Body of pancreas (tissue), 4 donors: ENCODE results near the gene RPL32. TPM values are rescaled to one million over a fixed set of nuclear protein-coding genes. Genes with fewer than 3 reads are reported as not detected.

Experiments
- ATAC-seq: fragments of 150-250 bp; one replicate; pipeline ENCODE4 v1.9.1; 2016
- DNase-seq, 4 donors: peaks; one replicate each; pipeline ENCODE4 v3.0.0-alpha.2; 2019
- H3K27ac ChIP-seq, 4 donors: fragments of 200-600 bp; sonication (generic); 1 replicate in 3 of 4; 2 replicates in 1 of 4; pipeline versions ENCODE4 v1.5.1 to v1.6.1; 2016 to 2019; ENCODE audit warnings: mild to moderate bottlenecking in 1 of 4, mixed read lengths in 1 of 4, moderate library complexity in 1 of 4
- H3K27me3 ChIP-seq, 2 donors: fragments of 200-600 bp; sonication (generic); one replicate each; pipeline ENCODE4 v1.6.0; 2016; ENCODE audit warnings: mild to moderate bottlenecking in 1 of 2
- H3K36me3 ChIP-seq, 2 donors: fragments of 200-600 bp; sonication (generic); replicated peaks in 1 of 2; 2 replicates each; pipeline ENCODE4 v1.5.1; 2016; ENCODE audit warnings: low read depth in 2 of 2; ENCODE audit not compliant: insufficient read depth in 1 of 2
- H3K4me1 ChIP-seq: fragments of 200-600 bp; sonication (generic); one replicate; pipeline ENCODE4 v1.6.0; 2016
- H3K4me3 ChIP-seq, 2 donors: fragments of 200-600 bp; sonication (generic); 1 replicate in 1 of 2; 2 replicates in 1 of 2; pipeline ENCODE4 v1.5.1; 2016 to 2019
- H3K9me3 ChIP-seq, 3 donors: fragments of 200-600 bp; sonication (generic); 1 replicate in 2 of 3; 2 replicates in 1 of 3; pipeline ENCODE4 v1.5.1; 2016
- POLR2A ChIP-seq, 3 donors: fragments of 450-650 bp; IDR thresholded peaks; one replicate each; pipeline ENCODE4 v1.6.1; 2016; ENCODE audit warnings: antibody characterized with exemption in 3 of 3, mild to moderate bottlenecking in 2 of 3
- WGBS, 2 donors: methylation state at CpG; one replicate each; pipeline ENCODE4 v1.1.5; 2017; 5-methylcytosine and 5-hydroxymethylcytosine counted together
- intact Hi-C: fragments of 100-400 bp; cut with DNase I; formaldehyde crosslinking; loops from one replicate; pipeline ENCODE4 v1.15.1; 2023
- total RNA-seq, 2 donors: library from RNA; depleted of rRNA; stranded (reverse); fragments of >200 nt; gene quantifications; one replicate each; pipeline ENCODE4 v1.1.0, GENCODE V29; 2016
- TF ChIP-seq, protein P1 (sequence below), 7 experiments: fragments of 450-650 bp in 4 of 7; fragments of 200-600 bp in 3 of 7; sonication (generic) in 3 of 7; IDR thresholded peaks; one replicate each; pipeline ENCODE4 v1.5.1; 2016 to 2019; ENCODE audit warnings: antibody characterized with exemption in 7 of 7

RPL32 gene
- total RNA-seq, 2 donors from 2014 or later, result 396 to 1,369 TPM

DNA sequence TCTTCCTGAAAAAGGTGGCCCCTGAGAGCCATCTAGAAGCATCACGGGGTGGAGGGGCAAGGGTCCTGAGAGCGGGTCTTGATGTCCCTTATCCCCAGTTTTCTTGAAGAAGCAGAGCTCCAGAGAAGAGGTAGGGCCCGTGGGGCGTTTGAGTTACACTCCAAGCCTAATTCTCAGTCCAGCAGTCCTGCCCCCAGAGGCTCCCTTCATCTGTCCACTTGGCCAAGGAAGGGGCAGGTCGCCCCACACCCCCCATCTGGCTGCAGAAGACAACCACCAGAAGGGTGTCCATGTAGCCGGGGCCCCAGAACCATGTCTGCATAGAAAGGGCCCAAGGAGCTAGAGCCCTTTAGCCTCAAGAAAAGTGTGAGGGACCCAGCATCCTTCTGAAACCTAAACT is 25.5 kb upstream of the RPL32 start:
- DNase-seq (no peak), ATAC-seq (no peak)
- no peaks in the 10 kb centered on the region for H3K9me3 ChIP-seq
- TF ChIP-seq, protein P1, sequence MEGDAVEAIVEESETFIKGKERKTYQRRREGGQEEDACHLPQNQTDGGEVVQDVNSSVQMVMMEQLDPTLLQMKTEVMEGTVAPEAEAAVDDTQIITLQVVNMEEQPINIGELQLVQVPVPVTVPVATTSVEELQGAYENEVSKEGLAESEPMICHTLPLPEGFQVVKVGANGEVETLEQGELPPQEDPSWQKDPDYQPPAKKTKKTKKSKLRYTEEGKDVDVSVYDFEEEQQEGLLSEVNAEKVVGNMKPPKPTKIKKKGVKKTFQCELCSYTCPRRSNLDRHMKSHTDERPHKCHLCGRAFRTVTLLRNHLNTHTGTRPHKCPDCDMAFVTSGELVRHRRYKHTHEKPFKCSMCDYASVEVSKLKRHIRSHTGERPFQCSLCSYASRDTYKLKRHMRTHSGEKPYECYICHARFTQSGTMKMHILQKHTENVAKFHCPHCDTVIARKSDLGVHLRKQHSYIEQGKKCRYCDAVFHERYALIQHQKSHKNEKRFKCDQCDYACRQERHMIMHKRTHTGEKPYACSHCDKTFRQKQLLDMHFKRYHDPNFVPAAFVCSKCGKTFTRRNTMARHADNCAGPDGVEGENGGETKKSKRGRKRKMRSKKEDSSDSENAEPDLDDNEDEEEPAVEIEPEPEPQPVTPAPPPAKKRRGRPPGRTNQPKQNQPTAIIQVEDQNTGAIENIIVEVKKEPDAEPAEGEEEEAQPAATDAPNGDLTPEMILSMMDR (IDR thresholded peaks at IDR 0.05), result no peak
- no peak for TF ChIP-seq POLR2A (IDR thresholded peaks at IDR 0.05)
- H3K4me1 ChIP-seq, result peaks cover 13% of the 10 kb centered on the region
- H3K4me3 ChIP-seq, result no peak overlapping the region
- H3K27ac ChIP-seq, result no peak overlapping the region
- intact Hi-C loops, result no loop called here
- no peaks in the 10 kb centered on the region for H3K27me3 ChIP-seq
- 63 to 64% methylated on average over 4 to 6 of the region's 6 CpGs for WGBS, 2 donors
- H3K36me3 ChIP-seq, result no peaks in the 10 kb centered on the region

DNA sequence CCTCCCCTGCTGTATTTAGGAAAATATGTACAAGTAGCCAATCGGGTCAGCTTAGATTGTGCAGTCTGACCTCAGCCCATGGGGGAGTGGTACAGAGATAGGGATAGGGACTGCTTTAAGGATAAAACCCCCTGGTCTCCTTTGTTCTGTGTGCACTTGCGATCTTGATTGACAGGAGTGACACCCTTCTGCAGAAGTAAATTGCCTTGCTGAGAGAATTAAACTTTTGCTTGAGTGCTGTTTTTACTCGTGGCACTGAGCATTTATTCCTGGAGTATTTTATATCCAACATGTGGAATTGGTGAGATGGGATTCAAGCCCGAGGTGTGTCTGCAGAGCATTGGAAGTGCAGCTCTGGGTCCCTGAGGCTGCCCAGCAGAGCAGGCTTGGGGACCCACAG is 23.9 kb upstream of the RPL32 start:
- DNase-seq (no peak), ATAC-seq (no peak)
- intact Hi-C loops, result no loop called here
- H3K27me3 ChIP-seq, result no peaks in the 10 kb centered on the region
- H3K36me3 ChIP-seq, result no peaks in the 10 kb centered on the region
- no peak for TF ChIP-seq POLR2A (IDR thresholded peaks at IDR 0.05)
- TF ChIP-seq, protein P1 (IDR thresholded peaks at IDR 0.05), result no peak
- no peak overlapping the region for H3K27ac ChIP-seq
- no peaks in the 10 kb centered on the region for H3K9me3 ChIP-seq
- H3K4me3 ChIP-seq, result no peak overlapping the region
- peaks cover 13% of the 10 kb centered on the region for H3K4me1 ChIP-seq
- WGBS, 2 donors, result 79 to 91% methylated on average over 4 of the region's 4 CpGs

DNA sequence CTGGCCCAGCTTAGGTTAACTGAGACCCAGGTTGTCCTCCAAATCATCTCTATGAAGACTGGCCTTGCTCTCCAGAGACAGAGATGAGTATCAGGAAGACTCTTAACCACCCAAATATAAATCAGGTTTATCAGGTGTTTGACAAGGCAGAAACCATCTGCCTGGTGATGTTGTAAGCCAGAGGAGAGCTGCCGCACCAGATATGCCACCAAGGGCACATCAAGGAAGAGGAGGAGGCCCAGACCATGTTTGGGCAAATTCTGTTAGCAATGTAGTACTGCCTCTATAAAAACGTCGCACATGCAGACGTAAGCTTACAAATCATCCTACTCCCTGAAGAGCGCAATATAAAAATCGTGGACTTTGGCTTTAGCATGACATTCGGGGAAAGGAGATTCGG is 21.0 kb upstream of the RPL32 start:
- H3K4me1 ChIP-seq, result no peaks in the 10 kb centered on the region
- whole genome bisulfite sequencing, 2 donors, result 89 to 90% methylated on average over 8 of the region's 8 CpGs
- TF ChIP-seq, protein P1 (IDR thresholded peaks at IDR 0.05), result no peak
- TF ChIP-seq POLR2A (IDR thresholded peaks at IDR 0.05), result no peak
- no peaks in the 10 kb centered on the region for H3K27me3 ChIP-seq
- no peak overlapping the region for H3K27ac ChIP-seq
- no peaks in the 10 kb centered on the region for H3K9me3 ChIP-seq
- H3K36me3 ChIP-seq, result no peaks in the 10 kb centered on the region
- intact Hi-C loops, result no loop called here
- no peak for DNase-seq
- H3K4me3 ChIP-seq, result no peak overlapping the region
- no peak for ATAC-seq

DNA sequence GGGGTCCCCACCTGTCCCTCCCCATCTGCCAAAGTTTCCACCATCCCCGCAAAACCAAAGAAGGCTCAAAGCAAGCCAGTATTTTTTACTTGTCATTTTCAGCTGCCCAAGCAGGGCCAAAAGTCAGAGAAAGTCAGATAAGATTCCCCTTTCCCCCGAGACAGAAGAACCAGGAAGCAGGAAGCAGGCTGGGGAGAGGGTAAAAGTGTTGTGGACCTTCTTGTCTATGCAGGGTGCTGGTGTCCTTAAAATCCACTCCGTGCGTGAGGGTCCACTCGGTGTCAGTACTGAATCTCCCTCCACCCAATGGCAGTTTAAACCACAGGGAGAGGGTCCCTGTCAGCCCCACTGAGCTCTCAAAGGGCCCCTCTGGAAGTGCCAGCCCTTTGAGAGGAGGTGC is 20.2 kb upstream of the RPL32 start:
- no peak overlapping the region for H3K4me3 ChIP-seq
- TF ChIP-seq POLR2A (IDR thresholded peaks at IDR 0.05), result no peak
- TF ChIP-seq, protein P1 (IDR thresholded peaks at IDR 0.05), result no peak
- intact Hi-C loops, result no loop called here
- DNase-seq, result no peak
- no peak for ATAC-seq
- no peak overlapping the region for H3K27ac ChIP-seq
- H3K36me3 ChIP-seq, result no peaks in the 10 kb centered on the region
- no peaks in the 10 kb centered on the region for H3K4me1 ChIP-seq
- 77 to 80% methylated on average over 5 of the region's 5 CpGs for WGBS, 2 donors
- no peaks in the 10 kb centered on the region for H3K27me3 ChIP-seq
- no peaks in the 10 kb centered on the region for H3K9me3 ChIP-seq

DNA sequence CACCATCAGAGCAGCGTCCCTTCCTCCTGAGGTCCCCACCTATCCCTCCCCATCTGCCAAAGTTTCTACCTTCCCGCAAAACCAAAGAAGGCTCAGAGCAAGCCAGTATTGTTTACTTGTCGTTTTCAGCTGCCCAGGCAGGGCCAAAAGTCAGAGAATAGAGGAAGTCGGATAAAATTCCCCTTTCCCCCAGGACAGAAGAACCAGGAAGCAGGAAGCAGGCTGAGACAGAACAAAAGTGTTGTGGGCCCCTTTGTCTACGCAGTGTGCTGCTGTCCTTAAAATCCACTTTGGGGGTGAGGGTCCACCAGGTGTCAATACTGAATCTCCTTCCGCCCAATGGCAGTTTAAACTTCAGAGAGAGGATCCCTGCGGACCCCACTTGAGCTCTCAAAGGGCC is 18.5 kb upstream of the RPL32 start:
- H3K4me3 ChIP-seq, result no peak overlapping the region
- no peak for TF ChIP-seq POLR2A (IDR thresholded peaks at IDR 0.05)
- TF ChIP-seq, protein P1 (IDR thresholded peaks at IDR 0.05), result no peak
- no peaks in the 10 kb centered on the region for H3K4me1 ChIP-seq
- DNase-seq (no peak), ATAC-seq (no peak)
- H3K27ac ChIP-seq, result no peak overlapping the region
- no peaks in the 10 kb centered on the region for H3K9me3 ChIP-seq
- H3K27me3 ChIP-seq, result no peaks in the 10 kb centered on the region
- intact Hi-C loops, result no loop called here
- WGBS, 2 donors, result 70 to 79% methylated on average over 7 of the region's 7 CpGs
- H3K36me3 ChIP-seq, result no peaks in the 10 kb centered on the region
